ENCODE data around the gene RGMB.
"Not testable (repeated sequence)": the region's sequence is repeated elsewhere in the genome, so short reads cannot be mapped to it uniquely, and the experiment has no call there.

The RGMB gene

DNA sequence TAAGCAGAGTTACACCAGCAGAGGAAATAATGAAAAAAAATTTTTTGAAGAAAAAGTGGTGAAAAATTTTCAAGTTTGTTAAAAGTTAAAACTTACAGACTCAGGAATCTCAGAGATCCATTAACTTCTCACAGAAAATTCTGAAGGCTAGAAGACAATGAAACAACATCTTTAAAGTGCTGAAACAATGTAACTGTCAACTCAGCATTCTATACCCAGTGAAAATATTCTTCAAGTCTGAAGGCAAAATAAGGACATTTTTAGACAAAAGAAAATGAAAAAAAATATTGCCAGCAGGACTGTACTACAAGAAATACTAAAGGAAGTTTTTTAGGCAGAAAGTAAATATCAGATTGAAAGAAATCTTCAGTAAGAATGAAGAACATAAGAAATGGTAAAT lies 36.7 kb upstream of the RGMB start:
- TF ChIP-seq, protein P1, sequence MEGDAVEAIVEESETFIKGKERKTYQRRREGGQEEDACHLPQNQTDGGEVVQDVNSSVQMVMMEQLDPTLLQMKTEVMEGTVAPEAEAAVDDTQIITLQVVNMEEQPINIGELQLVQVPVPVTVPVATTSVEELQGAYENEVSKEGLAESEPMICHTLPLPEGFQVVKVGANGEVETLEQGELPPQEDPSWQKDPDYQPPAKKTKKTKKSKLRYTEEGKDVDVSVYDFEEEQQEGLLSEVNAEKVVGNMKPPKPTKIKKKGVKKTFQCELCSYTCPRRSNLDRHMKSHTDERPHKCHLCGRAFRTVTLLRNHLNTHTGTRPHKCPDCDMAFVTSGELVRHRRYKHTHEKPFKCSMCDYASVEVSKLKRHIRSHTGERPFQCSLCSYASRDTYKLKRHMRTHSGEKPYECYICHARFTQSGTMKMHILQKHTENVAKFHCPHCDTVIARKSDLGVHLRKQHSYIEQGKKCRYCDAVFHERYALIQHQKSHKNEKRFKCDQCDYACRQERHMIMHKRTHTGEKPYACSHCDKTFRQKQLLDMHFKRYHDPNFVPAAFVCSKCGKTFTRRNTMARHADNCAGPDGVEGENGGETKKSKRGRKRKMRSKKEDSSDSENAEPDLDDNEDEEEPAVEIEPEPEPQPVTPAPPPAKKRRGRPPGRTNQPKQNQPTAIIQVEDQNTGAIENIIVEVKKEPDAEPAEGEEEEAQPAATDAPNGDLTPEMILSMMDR (IDR thresholded peaks at IDR 0.05; ENCODE audit: low read depth, low read length), result no peak
- no peaks in the 10 kb centered on the region for H3K36me3 ChIP-seq
- no peak for DNase-seq
- H3K27me3 ChIP-seq (ENCODE audit: insufficient read depth, low read depth, severe bottlenecking), result no peaks in the 10 kb centered on the region
- H3K4me3 ChIP-seq (ENCODE audit: low read depth, low read length), result no peak overlapping the region
- H3K27ac ChIP-seq, result no peak overlapping the region
- H3K9me3 ChIP-seq (ENCODE audit: severe bottlenecking), result no peaks in the 10 kb centered on the region

DNA sequence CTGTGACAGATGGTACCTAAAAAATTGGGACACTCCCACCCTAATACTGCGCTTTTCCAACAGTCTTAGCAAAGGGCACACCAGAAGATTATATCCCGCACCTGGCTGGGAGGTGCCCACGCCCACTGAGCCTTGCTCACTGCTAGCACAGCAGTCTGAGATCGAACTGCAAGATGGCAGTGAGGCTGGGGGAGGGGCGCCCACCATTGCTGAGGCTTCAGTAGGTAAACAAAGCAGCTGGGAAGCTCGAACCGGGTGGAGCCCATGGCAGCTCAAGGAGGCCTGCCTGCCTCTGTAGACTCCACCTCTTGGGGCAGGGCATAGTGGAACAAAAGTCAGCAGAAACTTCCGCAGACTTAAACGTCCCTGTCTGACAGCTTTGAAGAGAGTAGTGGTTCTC lies 36.0 kb upstream of the RGMB start:
- not testable (repeated sequence) for H3K4me3 ChIP-seq (ENCODE audit: low read depth, low read length); H3K27ac ChIP-seq; H3K27me3 ChIP-seq (ENCODE audit: insufficient read depth, low read depth, severe bottlenecking); DNase-seq; H3K36me3 ChIP-seq; H3K9me3 ChIP-seq (ENCODE audit: severe bottlenecking)

DNA sequence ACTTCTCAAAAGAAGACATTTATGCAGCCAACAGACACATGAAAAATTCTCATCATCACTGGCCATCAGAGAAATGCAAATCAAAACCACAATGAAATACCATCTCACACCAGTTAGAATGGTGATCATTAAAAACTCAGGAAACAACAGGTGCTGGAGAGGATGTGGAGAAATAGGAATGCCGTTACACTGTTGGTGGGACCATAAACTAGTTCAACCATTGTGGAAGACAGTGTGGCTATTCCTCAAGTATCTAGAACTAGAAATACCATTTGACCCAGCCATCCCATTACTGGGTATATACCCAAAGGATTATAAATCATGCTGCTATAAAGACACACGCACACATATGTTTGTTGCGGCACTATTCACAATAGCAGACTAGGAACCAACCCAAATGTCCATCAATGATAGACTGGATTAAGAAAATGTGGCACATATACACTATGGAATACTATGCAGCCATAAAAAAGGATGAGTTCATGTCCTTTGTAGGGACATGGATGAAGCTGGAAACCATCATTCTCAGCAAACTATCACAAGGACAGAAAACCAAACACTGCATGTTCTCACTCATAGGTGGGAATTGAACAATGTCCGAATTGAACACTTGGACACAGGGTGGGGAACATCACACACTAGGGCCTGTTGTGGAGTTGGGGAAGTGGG lies 34.8 kb upstream of the RGMB start:
- not testable (repeated sequence) for H3K27me3 ChIP-seq (ENCODE audit: insufficient read depth, low read depth, severe bottlenecking); H3K4me3 ChIP-seq (ENCODE audit: low read depth, low read length); H3K9me3 ChIP-seq (ENCODE audit: severe bottlenecking); H3K27ac ChIP-seq; DNase-seq; H3K36me3 ChIP-seq

DNA sequence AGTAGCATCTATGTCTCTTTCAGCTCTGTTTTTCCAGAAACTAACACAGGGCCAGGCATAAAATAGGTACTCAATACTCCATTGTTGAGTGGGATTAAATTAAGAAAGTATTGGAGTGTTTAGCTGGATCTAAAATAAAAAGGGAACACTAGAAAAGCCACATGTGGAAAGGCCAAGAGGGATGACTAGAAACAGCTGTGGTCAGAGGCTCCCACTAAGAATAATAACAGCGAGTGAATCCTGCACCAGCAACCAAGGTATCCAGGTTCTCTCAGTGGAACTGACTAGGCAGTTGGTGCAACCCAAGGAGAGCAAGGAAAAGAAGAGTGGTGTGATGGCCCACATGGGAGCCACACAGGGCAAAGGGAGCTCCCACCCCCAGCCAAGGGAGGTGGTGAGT lies 31.5 kb upstream of the RGMB start:
- TF ChIP-seq, protein P1 (IDR thresholded peaks at IDR 0.05; ENCODE audit: low read depth, low read length), result no peak

DNA sequence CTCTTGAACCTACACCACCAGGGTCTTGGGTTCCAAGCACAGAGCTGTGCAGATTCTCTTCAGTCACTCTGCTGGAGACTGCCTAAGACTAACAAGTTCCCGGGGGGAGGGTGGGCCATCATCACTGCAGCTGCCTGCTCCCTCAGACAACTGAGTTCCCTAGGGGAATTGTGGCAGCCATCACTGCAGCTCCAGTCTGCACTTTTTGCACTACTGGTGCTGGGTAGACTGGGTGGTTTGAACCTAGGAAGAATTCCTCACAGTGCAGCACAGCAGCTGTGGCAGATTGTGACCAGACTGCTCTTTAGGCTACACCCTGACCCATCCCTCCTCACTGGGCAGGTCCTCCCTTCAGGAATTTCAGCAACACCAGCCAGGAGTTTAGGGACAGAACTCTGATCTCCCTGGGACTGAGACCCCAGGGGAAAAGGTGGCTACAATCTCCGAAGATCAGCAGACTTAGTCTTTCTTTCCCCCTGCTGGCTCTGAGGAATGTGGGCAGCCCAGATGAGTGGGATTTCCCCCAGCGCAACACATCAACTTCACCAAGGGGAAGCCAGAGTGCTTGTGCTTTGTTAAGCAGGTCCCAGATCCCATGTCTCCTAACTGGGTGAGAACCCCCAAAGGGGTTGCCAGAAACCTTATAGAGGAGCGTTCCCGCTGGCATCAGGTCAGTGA lies 30.9 kb upstream of the RGMB start:
- TF ChIP-seq, protein P1 (IDR thresholded peaks at IDR 0.05; ENCODE audit: low read depth, low read length), result no peak
- Histone ChIP-seq H3K4me3 (ENCODE audit: low read depth, low read length) (no peak overlapping the region), H3K9me3 (ENCODE audit: severe bottlenecking) (no peaks in the 10 kb centered on the region), H3K36me3 (no peaks in the 10 kb centered on the region), H3K27me3 (ENCODE audit: insufficient read depth, low read depth, severe bottlenecking) (no peaks in the 10 kb centered on the region), H3K27ac (no peak overlapping the region)
- DNase-seq, result no peak

More for the DNA sequence above, 31.5 kb upstream of the RGMB start:
- H3K27ac ChIP-seq, result no peak overlapping the region
- H3K36me3 ChIP-seq, result no peaks in the 10 kb centered on the region
- H3K9me3 ChIP-seq (ENCODE audit: severe bottlenecking), result no peaks in the 10 kb centered on the region
- H3K27me3 ChIP-seq (ENCODE audit: insufficient read depth, low read depth, severe bottlenecking), result no peaks in the 10 kb centered on the region
- H3K4me3 ChIP-seq (ENCODE audit: low read depth, low read length), result no peak overlapping the region
- DNase-seq, result no peak

DNA sequence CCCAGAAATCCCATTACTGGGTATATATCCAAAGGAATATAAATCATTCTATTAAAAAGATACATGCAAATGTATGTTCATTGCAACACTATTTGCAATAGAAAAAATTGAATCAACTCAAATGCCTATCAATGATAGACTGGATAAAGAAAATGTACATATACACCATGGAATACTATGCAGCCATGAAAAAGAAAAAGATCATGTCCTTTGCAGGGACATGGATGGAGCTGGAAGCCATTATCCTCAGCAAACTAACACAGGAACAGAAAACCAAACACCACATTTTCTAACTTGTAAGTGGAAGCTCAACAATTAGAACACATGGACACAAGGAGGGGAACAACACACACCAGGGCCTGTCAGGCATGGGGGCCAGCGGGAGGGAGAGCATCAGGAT lies 25.2 kb upstream of the RGMB start:
- DNase-seq; H3K4me3 ChIP-seq (ENCODE audit: low read depth, low read length); H3K36me3 ChIP-seq; H3K27me3 ChIP-seq (ENCODE audit: insufficient read depth, low read depth, severe bottlenecking); H3K27ac ChIP-seq; H3K9me3 ChIP-seq (ENCODE audit: severe bottlenecking): not testable (repeated sequence)

DNA sequence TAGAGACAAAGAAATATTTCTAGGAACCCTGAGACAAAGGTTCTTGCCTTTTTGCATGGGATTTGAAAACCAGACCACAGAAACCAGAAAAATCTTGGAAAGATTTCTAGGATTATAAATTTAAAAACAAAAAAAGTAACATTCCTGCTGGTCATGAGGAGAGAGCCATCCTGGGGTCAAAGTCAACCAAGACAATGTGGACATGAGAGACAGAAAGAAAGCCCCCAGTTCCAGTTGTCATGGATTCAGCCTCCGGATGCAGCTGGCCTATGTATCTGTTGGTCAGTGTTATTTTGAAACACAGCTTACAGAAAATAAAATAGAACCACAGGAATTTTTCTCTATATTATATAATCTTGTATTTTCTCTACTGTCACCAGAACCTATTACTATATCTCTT lies 24.4 kb upstream of the RGMB start:
- Histone ChIP-seq H3K36me3 (no peaks in the 10 kb centered on the region), H3K27ac (no peak overlapping the region), H3K4me3 (ENCODE audit: low read depth, low read length) (no peak overlapping the region), H3K9me3 (ENCODE audit: severe bottlenecking) (no peaks in the 10 kb centered on the region), H3K27me3 (ENCODE audit: insufficient read depth, low read depth, severe bottlenecking) (peaks cover 2% of the 10 kb centered on the region)
- no peak for DNase-seq
- TF ChIP-seq, protein P1 (IDR thresholded peaks at IDR 0.05; ENCODE audit: low read depth, low read length), result no peak
